MM.1S (cell line): ENCODE results near the gene COL6A2.

Experiments
- DNase-seq: peaks from one replicate; pipeline ENCODE4 v3.0.0-alpha.2; 2015
- H2AFZ ChIP-seq: fragments of 300-600 bp; sonication (generic); 2 replicates; pipeline ENCODE4 v1.6.0; 2016; ENCODE audit warnings: antibody characterized with exemption, low read length
- H3F3A ChIP-seq: fragments of 300-600 bp; sonication (generic); 2 replicates; pipeline ENCODE4 v1.6.1; 2016; ENCODE audit warnings: mild to moderate bottlenecking, antibody characterized with exemption, low read length, moderate library complexity, mixed read lengths; ENCODE audit not compliant: insufficient read depth
- H3K27ac ChIP-seq: fragments of 300-600 bp; sonication (generic); 2 replicates; pipeline ENCODE4 v1.5.1; 2016; ENCODE audit warnings: mild to moderate bottlenecking, low read length
- H3K27me3 ChIP-seq: fragments of 300-600 bp; sonication (generic); replicated peaks from 2 replicates; pipeline ENCODE4 v1.6.0; 2016; ENCODE audit warnings: low read length; ENCODE audit not compliant: insufficient read depth
- H3K36me3 ChIP-seq: fragments of 300-600 bp; sonication (generic); replicated peaks from 2 replicates; pipeline ENCODE4 v1.6.1; 2016; ENCODE audit warnings: mild to moderate bottlenecking, low read length, mixed read lengths; ENCODE audit not compliant: insufficient read depth
- H3K4me1 ChIP-seq: fragments of 300-600 bp; sonication (generic); 2 replicates; pipeline ENCODE4 v1.6.1; 2016; ENCODE audit warnings: low read length, mixed read lengths
- H3K4me2 ChIP-seq: fragments of 300-600 bp; sonication (generic); 2 replicates; pipeline ENCODE4 v1.6.0; 2016; ENCODE audit warnings: low read depth, low read length
- H3K4me3 ChIP-seq: fragments of 300-600 bp; sonication (generic); 2 replicates; pipeline ENCODE4 v1.5.1; 2016; ENCODE audit warnings: low read length, mixed read lengths
- H3K79me2 ChIP-seq: fragments of 300-600 bp; sonication (generic); 2 replicates; pipeline ENCODE4 v1.6.1; 2016; ENCODE audit warnings: mixed run types, low read length, mixed read lengths
- H3K9ac ChIP-seq: fragments of 300-600 bp; sonication (generic); 2 replicates; pipeline ENCODE4 v1.6.1; 2016; ENCODE audit warnings: low read length, mixed read lengths
- H3K9me2 ChIP-seq: fragments of 300-600 bp; sonication (generic); replicated peaks from 2 replicates; pipeline ENCODE4 v1.6.1; 2016; ENCODE audit warnings: mild to moderate bottlenecking, low read length, mixed read lengths; ENCODE audit not compliant: insufficient read depth
- H3K9me3 ChIP-seq: fragments of 300-600 bp; sonication (generic); replicated peaks from 2 replicates; pipeline ENCODE4 v1.6.1; 2016; ENCODE audit warnings: mild to moderate bottlenecking, low read length, mixed read lengths; ENCODE audit not compliant: insufficient read depth
- H4K20me1 ChIP-seq: fragments of 300-600 bp; sonication (generic); 2 replicates; pipeline ENCODE4 v1.6.1; 2016; ENCODE audit warnings: mild to moderate bottlenecking, low read length, moderate library complexity, mixed read lengths; ENCODE audit not compliant: insufficient read depth
- CTCF ChIP-seq: fragments of 300-600 bp; sonication (generic); IDR thresholded peaks from 2 replicates; pipeline ENCODE4 v1.5.1; 2016; ENCODE audit warnings: antibody characterized with exemption, low read length, mixed read lengths
- EZH2 ChIP-seq: fragments of 300-600 bp; sonication (generic); optimal IDR thresholded peaks from 2 replicates; pipeline ENCODE3; 2017; ENCODE audit warnings: low read depth, mild to moderate bottlenecking, antibody characterized with exemption, low read length, mixed read lengths
- EZH2phosphoT487 ChIP-seq: fragments of 300-600 bp; sonication (generic); IDR thresholded peaks from 2 replicates; pipeline ENCODE4 v1.6.1; 2018; ENCODE audit warnings: antibody characterized with exemption, low read length

Gene COL6A2

GRCh38 chr21:46100020-46100419 is 2.1 kb downstream of the COL6A2 start:
- Histone ChIP-seq H3K4me1 (no peaks in the 10 kb centered on the region), H3K9ac (no peak overlapping the region), H3K9me3 (no peaks in the 10 kb centered on the region), H3F3A (no peaks in the 10 kb centered on the region), H3K36me3 (no peaks in the 10 kb centered on the region), H3K4me2 (no peak overlapping the region), H3K27ac (no peak overlapping the region), H4K20me1 (no peaks in the 10 kb centered on the region), H3K9me2 (no peaks in the 10 kb centered on the region), H3K4me3 (no peak overlapping the region), H3K79me2 (no peaks in the 10 kb centered on the region), H2AFZ (no peak overlapping the region), H3K27me3 (peaks cover 87% of the 10 kb centered on the region)
- no peak for DNase-seq
- TF ChIP-seq EZH2phosphoT487, result no peak
- TF ChIP-seq EZH2, result no peak
- no peak for TF ChIP-seq CTCF

- no peaks in the 10 kb centered on the region for H4K20me1 ChIP-seq
- H3K9ac ChIP-seq, result no peak overlapping the region
- H2AFZ ChIP-seq, result no peak overlapping the region
- no peaks in the 10 kb centered on the region for H3K9me3 ChIP-seq
- H3K4me2 ChIP-seq, result no peak overlapping the region
- no peak for DNase-seq
- H3K4me3 ChIP-seq, result no peak overlapping the region
- peaks cover 89% of the 10 kb centered on the region for H3K27me3 ChIP-seq
- no peaks in the 10 kb centered on the region for H3K4me1 ChIP-seq
- TF ChIP-seq CTCF, result no peak
- TF ChIP-seq EZH2, result no peak
- no peak for TF ChIP-seq EZH2phosphoT487
- H3K27ac ChIP-seq, result no peak overlapping the region
- H3K79me2 ChIP-seq, result no peaks in the 10 kb centered on the region
- H3F3A ChIP-seq, result no peaks in the 10 kb centered on the region
- H3K9me2 ChIP-seq, result no peaks in the 10 kb centered on the region
- no peaks in the 10 kb centered on the region for H3K36me3 ChIP-seq
Measured at GRCh38 chr21:46100426-46100825, 2.5 kb downstream of the COL6A2 start.

GRCh38 chr21:46100906-46101305 is 3.0 kb downstream of the COL6A2 start:
- TF ChIP-seq CTCF, result no peak
- no peak for TF ChIP-seq EZH2phosphoT487
- no peak for TF ChIP-seq EZH2
- Histone ChIP-seq H3K4me2 (no peak overlapping the region), H3K27ac (no peak overlapping the region)

More at GRCh38 chr21:46100906-46101305, 3.0 kb downstream of the COL6A2 start:
- DNase-seq, result no peak
- H2AFZ ChIP-seq, result no peak overlapping the region
- no peaks in the 10 kb centered on the region for H3F3A ChIP-seq
- H3K4me3 ChIP-seq, result no peak overlapping the region
- H3K27me3 ChIP-seq, result peaks cover 89% of the 10 kb centered on the region
- H4K20me1 ChIP-seq, result no peaks in the 10 kb centered on the region
- H3K36me3 ChIP-seq, result no peaks in the 10 kb centered on the region
- no peaks in the 10 kb centered on the region for H3K79me2 ChIP-seq
- H3K9me2 ChIP-seq, result no peaks in the 10 kb centered on the region
- H3K9ac ChIP-seq, result no peak overlapping the region
- no peaks in the 10 kb centered on the region for H3K9me3 ChIP-seq
- H3K4me1 ChIP-seq, result no peaks in the 10 kb centered on the region
